ENCODE data around the gene ASL.
A peak's percentile ranks its signal among the peaks of the same experiment; 100 is the strongest.
"Not testable (repeated sequence)": the region's sequence is repeated elsewhere in the genome, so short reads cannot be mapped to it uniquely, and the experiment has no call there.

ASL gene

DNA sequence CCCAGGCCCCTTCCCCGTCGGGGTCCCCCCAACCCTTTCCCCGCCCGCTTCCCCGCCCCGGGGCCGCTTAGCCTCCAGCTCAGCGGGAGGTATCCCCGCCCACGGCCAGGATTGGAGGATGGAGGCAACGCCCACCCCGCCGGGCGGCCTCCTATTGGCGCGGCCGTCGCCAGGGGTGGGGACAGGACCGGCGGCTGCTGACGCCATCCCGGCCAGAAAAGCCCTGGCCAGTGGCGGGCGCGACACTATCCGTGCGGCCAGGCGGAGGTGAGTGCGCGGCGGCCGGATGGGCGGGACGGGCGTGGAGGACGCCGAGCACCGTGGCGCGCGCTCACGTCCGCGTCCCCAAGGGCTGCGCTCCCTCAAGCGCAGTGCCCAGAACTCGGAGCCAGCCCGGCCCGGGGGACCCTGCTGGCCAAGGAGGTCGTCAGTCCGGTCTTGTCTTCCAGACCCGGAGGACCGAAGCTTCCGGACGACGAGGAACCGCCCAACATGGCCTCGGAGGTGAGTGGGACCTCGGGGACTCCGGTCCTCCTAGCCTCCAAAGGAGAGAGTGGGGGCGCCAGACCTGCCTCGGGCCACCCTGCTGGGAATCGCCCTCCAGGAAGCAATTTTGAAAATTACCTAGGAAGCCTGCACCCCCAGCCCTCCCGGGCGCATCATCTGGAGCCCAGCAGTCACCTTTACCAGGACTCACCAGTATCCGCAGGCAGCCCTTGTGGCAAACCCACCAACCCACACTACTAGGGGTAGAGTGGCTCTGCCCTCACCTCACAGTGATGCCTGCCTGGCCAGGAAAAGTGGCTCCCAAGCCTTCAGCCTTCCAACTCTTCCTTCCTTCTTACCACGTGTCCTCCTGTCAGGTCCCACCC is at the start of gene ASL:
Gene ASL, plus strand, starts transcription at position 230 of the 872 bp plus-strand sequence. Its CDS starts 263 bp downstream, at position 493.
- DNase-seq (ENCODE audit: insufficient read length, low spot score) (peak; percentile 100), FAIRE-seq (no peak)
- TF ChIP-seq CTCF (IDR thresholded peaks at IDR 0.05; ENCODE audit: insufficient read depth, missing control alignments), result no peak

DNA sequence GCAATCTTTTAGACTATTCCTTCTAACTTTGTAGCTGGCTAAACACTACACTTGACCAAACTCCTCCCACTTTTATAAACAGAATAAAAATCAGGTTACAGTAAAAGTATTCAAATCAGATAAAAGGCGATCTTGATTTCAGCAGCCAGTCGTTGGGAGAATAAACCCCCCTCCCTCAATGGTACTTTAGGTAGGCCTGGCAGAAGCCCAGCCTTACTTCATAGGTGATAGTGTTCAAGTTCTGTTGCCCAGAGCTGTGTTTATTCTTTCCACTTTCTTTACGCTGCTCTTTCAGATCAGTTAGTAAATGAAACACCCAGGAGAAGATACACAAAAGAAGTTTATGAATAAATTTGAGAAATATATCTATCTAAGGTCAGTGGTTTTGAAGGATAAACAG is 47.3 kb upstream of the ASL start:
- DNase-seq (ENCODE audit: insufficient read length, low spot score); FAIRE-seq: not testable (repeated sequence)

DNA sequence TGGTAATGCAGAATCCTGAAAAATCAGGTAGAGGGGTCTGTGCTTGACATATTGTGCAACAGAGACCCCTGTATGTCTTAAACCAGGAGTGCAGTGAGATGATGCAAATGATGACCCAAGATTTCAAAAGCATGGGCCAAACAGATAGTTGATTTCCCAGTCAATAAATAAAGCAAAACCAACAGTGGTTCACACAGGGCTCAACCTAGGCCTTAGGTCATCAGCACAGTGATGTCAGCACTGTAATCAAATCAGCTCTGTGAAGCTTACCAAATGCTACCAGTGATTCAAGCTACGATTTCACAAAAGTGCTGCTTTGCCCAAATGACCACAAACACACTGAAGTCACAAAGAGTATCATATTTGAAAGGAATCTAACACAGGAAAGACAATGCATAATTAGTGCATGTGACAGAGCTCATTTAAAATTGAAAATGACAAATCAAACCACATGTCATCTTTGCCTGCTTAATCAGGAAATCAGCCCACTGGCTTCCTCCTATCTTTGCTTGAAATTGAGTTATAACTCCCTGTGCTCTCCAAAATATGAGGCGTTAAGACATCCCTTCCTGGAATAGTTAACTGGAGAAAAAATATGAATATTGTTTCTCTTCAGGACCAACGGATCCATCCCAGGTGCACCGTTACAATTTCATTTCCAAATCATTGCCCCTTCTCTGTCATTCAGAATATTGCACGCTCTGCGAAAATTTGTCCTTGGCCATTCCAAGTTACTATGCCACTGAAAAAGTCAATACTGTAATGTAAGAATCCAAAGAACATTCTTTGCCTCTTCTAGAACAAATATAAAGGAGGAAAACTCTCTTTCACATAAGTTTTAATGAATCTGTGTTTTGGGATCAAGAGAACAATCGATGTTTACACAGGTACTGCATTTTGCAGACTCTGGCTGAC is 41.9 kb upstream of the ASL start:
- FAIRE-seq, result no peak
- no peak for DNase-seq (ENCODE audit: insufficient read length, low spot score)
- no peak for TF ChIP-seq CTCF (IDR thresholded peaks at IDR 0.05; ENCODE audit: insufficient read depth, missing control alignments)

GRCh38 chr7:66034436-66035010 is 41.1 kb upstream of the ASL start:
- DNase-seq (ENCODE audit: insufficient read length, low spot score); FAIRE-seq: not testable (repeated sequence)

DNA sequence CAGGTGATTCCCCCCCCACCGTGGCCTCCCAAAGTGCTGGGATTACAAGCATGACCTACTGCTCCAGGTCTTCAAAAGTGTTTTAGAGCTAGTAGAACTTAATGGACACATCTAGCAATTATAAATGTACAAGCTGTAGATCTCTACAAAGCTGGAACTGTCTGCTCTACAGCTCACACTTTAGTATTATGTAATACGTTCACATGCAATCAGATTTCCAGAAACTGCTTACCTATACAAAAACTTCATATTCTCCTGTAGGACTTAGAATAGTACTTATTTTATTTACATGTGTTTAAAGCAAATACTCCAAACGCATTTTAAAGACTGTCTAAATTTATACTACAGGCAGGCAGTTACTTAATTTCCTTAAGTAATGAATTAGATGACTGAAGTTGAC is 39.2 kb upstream of the ASL start:
- FAIRE-seq (no peak), DNase-seq (ENCODE audit: insufficient read length, low spot score) (no peak)
- no peak for TF ChIP-seq CTCF (IDR thresholded peaks at IDR 0.05; ENCODE audit: insufficient read depth, missing control alignments)

DNA sequence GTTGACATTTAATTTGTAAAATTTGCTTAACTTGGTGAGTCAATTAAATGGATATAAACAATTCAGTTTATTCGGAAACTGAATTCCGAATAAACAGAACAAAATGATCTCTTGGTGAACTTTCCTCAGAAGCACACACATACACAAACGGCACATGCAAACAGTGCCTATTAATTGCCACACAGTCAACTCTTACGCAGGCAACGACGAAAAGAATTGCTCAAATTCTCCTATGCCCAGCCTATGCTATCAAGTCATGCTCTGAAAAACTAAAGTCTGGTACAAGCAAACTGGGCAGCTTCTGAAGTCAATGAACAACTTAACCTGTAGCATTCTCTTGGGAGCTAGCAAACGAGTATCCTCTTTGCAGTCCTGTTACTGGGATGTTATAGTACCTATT is 38.8 kb upstream of the ASL start:
- no peak for TF ChIP-seq CTCF (IDR thresholded peaks at IDR 0.05; ENCODE audit: insufficient read depth, missing control alignments)
- FAIRE-seq, result no peak
- DNase-seq (ENCODE audit: insufficient read length, low spot score), result no peak

- DNase-seq (ENCODE audit: insufficient read length, low spot score) (no peak), FAIRE-seq (no peak)
- no peak for TF ChIP-seq CTCF (IDR thresholded peaks at IDR 0.05; ENCODE audit: insufficient read depth, missing control alignments)
Observed at GRCh38 chr7:66039094-66039670, 36.4 kb upstream of the ASL start.

Measured in D721Med (cell line).